ENCODE results near the gene RNF19B. TPM values are rescaled to one million over a fixed set of nuclear protein-coding genes. Genes with fewer than 3 reads are reported as not detected.

Gene RNF19B
- total RNA-seq, 3 donors from 2014 or later (not counting 1 experiment from before 2014, with no cell fraction given) = 44.2 to 110 (median 54.3) TPM

DNA sequence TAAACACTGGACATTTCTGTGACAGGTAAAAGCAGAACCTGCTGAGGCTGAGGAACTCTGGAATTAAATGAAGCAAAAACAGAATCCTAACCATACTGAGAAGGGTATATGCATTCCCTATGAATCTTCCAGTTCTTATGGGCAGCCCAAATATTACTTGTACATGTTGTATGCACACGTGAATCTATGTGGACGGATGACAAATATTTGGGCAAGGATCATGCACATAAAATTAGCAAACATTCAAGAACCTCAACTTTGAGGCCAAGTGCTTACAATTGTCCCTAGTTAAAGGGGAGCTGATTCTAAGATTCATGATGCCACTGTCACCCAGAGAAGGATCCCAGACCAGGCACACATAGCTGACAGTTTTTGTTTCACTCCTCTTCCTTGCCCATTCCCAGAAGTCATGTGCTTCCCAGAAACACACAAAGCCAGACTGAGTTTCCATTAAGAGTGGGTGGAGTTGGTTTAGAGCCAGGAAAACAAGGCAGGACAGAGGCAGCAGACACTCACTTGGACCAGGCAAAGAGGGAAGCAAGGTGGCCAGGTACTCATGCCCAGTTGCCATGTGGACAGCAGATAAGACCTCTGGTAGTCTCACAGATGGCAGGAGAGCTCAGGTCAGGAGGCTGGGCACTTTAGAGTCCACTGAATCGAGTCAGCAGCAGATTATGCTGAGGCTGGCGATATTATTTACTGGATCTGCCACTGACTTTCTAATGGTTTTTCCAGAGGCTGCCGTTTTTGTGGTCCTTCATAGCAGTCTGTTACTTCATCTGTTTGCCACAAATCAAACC is 46.5 kb upstream of the RNF19B start:
- no peaks in the 10 kb centered on the region for H3K9me3 Mint-ChIP-seq
- no peak overlapping the region for H3K27ac Mint-ChIP-seq

DNA sequence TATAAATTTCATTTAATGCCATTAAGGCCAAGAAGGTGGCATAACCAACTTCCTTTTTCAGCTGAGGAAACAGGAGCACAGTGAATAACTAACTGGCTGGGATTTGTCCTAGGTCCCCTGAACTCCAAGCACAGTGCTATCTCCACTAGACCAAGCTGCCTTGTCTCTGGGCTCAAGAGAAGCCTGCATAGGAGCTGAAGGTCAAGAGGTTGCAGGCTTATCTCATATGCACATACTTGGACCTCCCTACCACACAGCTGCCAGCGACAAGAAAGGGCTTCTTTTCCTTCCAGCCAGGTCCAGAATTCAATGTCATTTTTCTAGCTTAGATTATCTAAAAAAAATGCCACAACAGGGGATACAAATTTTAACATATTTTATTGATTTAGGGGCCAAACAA is 45.0 kb upstream of the RNF19B start:
- H3K27ac ChIP-seq (ENCODE audit: low read length) = no peak overlapping the region
- no peaks in the 10 kb centered on the region for H3K4me1 Mint-ChIP-seq
- intact Hi-C loops (cut with micrococcal nuclease) = no loop called here
- no peaks in the 10 kb centered on the region for H3K9me3 Mint-ChIP-seq
- H3K4me1 ChIP-seq (ENCODE audit: control insufficient read depth, insufficient read depth, low read length) = no peaks in the 10 kb centered on the region
- H3K36me3 Mint-ChIP-seq = peaks cover 32% of the 10 kb centered on the region
- peaks cover 61% of the 10 kb centered on the region for H3K36me3 ChIP-seq (ENCODE audit: control insufficient read depth, insufficient read depth, low read length)
- WGBS (ENCODE audit: insufficient coverage) = 30% methylated on average over 1 of the region's 1 CpG
- H3K9me3 ChIP-seq (ENCODE audit: control insufficient read depth, insufficient read depth, low read length) = no peaks in the 10 kb centered on the region
- H3K27me3 Mint-ChIP-seq (ENCODE audit: low read depth in 2 of 2) = no peaks in the 10 kb centered on the region
- H3K27me3 ChIP-seq (ENCODE audit: control insufficient read depth, insufficient read depth, low read length) = no peaks in the 10 kb centered on the region
- no peak for DNase-seq
- TF ChIP-seq, protein P1, sequence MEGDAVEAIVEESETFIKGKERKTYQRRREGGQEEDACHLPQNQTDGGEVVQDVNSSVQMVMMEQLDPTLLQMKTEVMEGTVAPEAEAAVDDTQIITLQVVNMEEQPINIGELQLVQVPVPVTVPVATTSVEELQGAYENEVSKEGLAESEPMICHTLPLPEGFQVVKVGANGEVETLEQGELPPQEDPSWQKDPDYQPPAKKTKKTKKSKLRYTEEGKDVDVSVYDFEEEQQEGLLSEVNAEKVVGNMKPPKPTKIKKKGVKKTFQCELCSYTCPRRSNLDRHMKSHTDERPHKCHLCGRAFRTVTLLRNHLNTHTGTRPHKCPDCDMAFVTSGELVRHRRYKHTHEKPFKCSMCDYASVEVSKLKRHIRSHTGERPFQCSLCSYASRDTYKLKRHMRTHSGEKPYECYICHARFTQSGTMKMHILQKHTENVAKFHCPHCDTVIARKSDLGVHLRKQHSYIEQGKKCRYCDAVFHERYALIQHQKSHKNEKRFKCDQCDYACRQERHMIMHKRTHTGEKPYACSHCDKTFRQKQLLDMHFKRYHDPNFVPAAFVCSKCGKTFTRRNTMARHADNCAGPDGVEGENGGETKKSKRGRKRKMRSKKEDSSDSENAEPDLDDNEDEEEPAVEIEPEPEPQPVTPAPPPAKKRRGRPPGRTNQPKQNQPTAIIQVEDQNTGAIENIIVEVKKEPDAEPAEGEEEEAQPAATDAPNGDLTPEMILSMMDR (IDR thresholded peaks at IDR 0.05) = no peak
- no peak for ATAC-seq
- H3K27ac Mint-ChIP-seq = peak overlapping the region in 1 of 2 donors; percentile 38
- no peak overlapping the region for H3K4me3 ChIP-seq (ENCODE audit: low read length)
- no peak overlapping the region for H3K4me3 Mint-ChIP-seq

More for the DNA sequence above, 46.5 kb upstream of the RNF19B start:
- H3K4me3 ChIP-seq (ENCODE audit: low read length) = no peak overlapping the region
- no peak overlapping the region for H3K4me3 Mint-ChIP-seq
- no peak overlapping the region for H3K27ac ChIP-seq (ENCODE audit: low read length)
- no peaks in the 10 kb centered on the region for H3K27me3 ChIP-seq (ENCODE audit: control insufficient read depth, insufficient read depth, low read length)
- intact Hi-C loops (cut with micrococcal nuclease) = no loop called here
- H3K9me3 ChIP-seq (ENCODE audit: control insufficient read depth, insufficient read depth, low read length) = no peaks in the 10 kb centered on the region
- DNase-seq (no peak), ATAC-seq (no peak)
- peaks cover 32% of the 10 kb centered on the region for H3K36me3 Mint-ChIP-seq
- H3K36me3 ChIP-seq (ENCODE audit: control insufficient read depth, insufficient read depth, low read length) = peaks cover 61% of the 10 kb centered on the region
- TF ChIP-seq, protein P1 (IDR thresholded peaks at IDR 0.05) = no peak
- 97% methylated on average over 5 of the region's 5 CpGs for WGBS (ENCODE audit: insufficient coverage)
- H3K27me3 Mint-ChIP-seq (ENCODE audit: low read depth in 2 of 2) = no peaks in the 10 kb centered on the region
- no peaks in the 10 kb centered on the region for H3K4me1 ChIP-seq (ENCODE audit: control insufficient read depth, insufficient read depth, low read length)
- H3K4me1 Mint-ChIP-seq = no peaks in the 10 kb centered on the region

DNA sequence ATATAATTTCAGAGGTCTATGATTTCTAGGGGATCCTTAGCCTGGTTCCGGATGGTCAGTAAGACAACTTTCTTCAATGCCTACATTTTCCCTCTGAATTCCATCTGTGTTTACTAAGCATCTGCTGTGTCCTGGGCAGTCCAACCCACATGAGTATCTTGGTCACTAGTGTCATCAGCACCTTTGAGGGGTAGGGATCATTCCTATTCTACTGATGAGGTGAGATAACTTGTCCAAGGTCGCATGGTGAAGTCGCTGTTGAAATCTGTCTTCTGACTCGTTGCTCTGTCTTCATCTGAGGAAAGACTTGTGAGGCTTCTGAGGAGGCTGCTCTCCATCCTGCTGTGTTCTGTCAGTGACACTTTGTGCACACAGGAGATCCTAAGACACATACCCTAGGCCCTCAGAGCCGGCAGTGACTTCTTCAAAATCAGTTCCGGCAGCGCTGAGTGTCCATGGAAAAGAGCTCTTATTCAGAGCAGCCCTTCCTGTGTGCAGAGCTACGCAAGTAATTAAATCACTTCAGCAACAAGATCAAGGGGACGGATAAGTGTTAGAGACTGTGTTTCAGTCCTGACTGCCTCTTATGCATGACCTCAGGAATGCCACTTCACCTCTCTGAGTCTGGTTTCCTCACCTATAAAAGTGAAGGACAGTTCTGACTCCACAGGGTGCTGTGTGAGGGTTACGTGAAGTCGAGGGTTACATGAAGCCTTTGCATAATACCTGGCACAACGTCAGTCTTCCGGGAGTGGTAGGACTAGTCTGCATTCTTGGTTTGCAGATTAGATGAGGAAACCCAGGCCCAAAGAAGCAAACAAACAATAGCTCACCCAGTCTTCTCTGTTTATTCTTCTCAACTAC is 43.7 kb upstream of the RNF19B start:
- Mint-ChIP-seq H3K9me3 (no peaks in the 10 kb centered on the region), H3K27ac (no peak overlapping the region), H3K27me3 (ENCODE audit: low read depth in 2 of 2) (no peaks in the 10 kb centered on the region), H3K4me1 (no peaks in the 10 kb centered on the region), H3K4me3 (no peak overlapping the region), H3K36me3 (peaks cover 24% of the 10 kb centered on the region)
- intact Hi-C loops (cut with micrococcal nuclease) = no loop called here
- Histone ChIP-seq H3K27ac (ENCODE audit: low read length) (no peak overlapping the region), H3K9me3 (ENCODE audit: control insufficient read depth, insufficient read depth, low read length) (no peaks in the 10 kb centered on the region), H3K27me3 (ENCODE audit: control insufficient read depth, insufficient read depth, low read length) (no peaks in the 10 kb centered on the region), H3K36me3 (ENCODE audit: control insufficient read depth, insufficient read depth, low read length) (peaks cover 51% of the 10 kb centered on the region), H3K4me1 (ENCODE audit: control insufficient read depth, insufficient read depth, low read length) (no peaks in the 10 kb centered on the region), H3K4me3 (ENCODE audit: low read length) (no peak overlapping the region)
- ATAC-seq (no peak), DNase-seq (no peak)
- TF ChIP-seq, protein P1 (IDR thresholded peaks at IDR 0.05) = no peak
- WGBS (ENCODE audit: insufficient coverage) = 94% methylated on average over 13 of the region's 13 CpGs

All from natural killer cell (primary cell).